Activated CD8-positive, alpha-beta T cell treated with anti-CD3 and anti-CD28 coated beads for 36 hours (primary cell): ENCODE measurements around the gene SRSF12. TPM values are rescaled to one million over a fixed set of nuclear protein-coding genes. Genes with fewer than 3 reads are reported as not detected.
"Not testable (repeated sequence)": the region's sequence is repeated elsewhere in the genome, so short reads cannot be mapped to it uniquely, and the experiment has no call there.

Source experiments
- ATAC-seq: fragments of 200-7000 bp; cut with Tn5 transposase; one replicate; pipeline ENCODE4 v1.10.0; 2021; ENCODE audit warnings: mild to moderate bottlenecking, moderate library complexity
- CTCF ChIA-PET: fragments of 350-600 bp; sonication (Branson Sonifier 250); formaldehyde crosslinking; loops from one replicate; lab custom pipeline; 2021; ENCODE audit warnings: antibody characterized with exemption; lab: Charles Lee
- POLR2A ChIA-PET: fragments of 350-600 bp; sonication (Branson Sonifier 250); formaldehyde crosslinking; loops from one replicate; lab custom pipeline; 2021; ENCODE audit warnings: antibody characterized with exemption; lab: Charles Lee
- DNase-seq: peaks from one replicate; pipeline ENCODE4 v3.0.0-alpha.2; 2020
- H3K27ac Mint-ChIP-seq: one replicate; pipeline ENCODE4 v1.8.0; 2021; ENCODE audit warnings: mild to moderate bottlenecking, mixed read lengths
- H3K27me3 Mint-ChIP-seq: one replicate; pipeline ENCODE4 v1.8.0; 2021; ENCODE audit warnings: mixed read lengths
- H3K36me3 Mint-ChIP-seq: one replicate; pipeline ENCODE4 v1.8.0; 2021; ENCODE audit warnings: low read depth, mixed read lengths
- H3K4me1 Mint-ChIP-seq: one replicate; pipeline ENCODE4 v1.8.0; 2021; ENCODE audit warnings: low read depth, mixed read lengths
- H3K4me3 Mint-ChIP-seq: one replicate; pipeline ENCODE4 v1.8.0; 2021; ENCODE audit warnings: mild to moderate bottlenecking, moderate library complexity, mixed read lengths
- H3K9me3 Mint-ChIP-seq: one replicate; pipeline ENCODE4 v1.8.0; 2021; ENCODE audit warnings: mixed read lengths
- intact Hi-C: fragments of 100-400 bp; cut with micrococcal nuclease; formaldehyde crosslinking; loops from one replicate; pipeline ENCODE4 v1.10.0; 2022
- total RNA-seq, 2 experiments: library from RNA; stranded (reverse); gene quantifications; one replicate each; pipeline ENCODE4 v1.2.3, GENCODE V29; 2021
- TF ChIP-seq, protein P1 (sequence below): fragments of 200-600 bp; IDR thresholded peaks from one replicate; pipeline ENCODE4 v1.8.0; 2022; ENCODE audit warnings: antibody characterized with exemption, mild to moderate bottlenecking

The SRSF12 gene
- total RNA-seq, 2 experiments from 2014 or later, result 0.83 to 1.1 TPM

DNA sequence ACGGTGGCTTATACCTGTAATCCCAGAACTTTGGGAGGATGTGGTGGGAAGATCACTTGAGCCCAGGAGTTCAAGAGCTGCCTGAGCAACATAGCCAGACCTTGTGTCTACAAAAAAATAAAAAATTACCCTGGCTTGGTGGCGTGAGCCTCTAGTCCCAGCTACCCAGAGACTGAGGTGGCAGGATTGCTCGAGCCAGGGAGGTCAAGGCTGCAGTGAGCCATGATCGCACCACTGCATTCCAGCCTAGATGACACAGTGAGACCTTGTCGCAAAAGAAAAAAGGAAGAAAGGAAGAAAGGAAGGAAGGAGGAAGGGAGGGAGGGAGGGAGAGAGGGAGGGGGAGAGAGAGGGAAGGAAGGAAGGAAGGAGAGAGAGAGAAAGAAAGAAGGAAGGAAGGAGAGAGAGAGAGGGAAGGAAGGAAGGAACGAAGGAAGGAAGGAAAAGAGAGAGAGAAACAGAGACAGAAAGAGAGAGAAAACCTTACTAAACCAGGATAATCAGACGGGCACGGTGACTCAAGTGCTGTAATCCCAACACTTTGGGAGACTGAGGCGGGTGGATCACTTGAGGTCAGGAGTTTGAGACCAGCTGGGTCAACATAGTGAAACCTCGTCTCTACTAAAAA lies 48.2 kb downstream of the SRSF12 start:
- Mint-ChIP-seq H3K4me1 (peaks cover 3% of the 10 kb centered on the region), H3K27me3 (peaks cover 2% of the 10 kb centered on the region), H3K27ac (no peak overlapping the region), H3K36me3 (no peaks in the 10 kb centered on the region), H3K4me3 (no peak overlapping the region), H3K9me3 (no peaks in the 10 kb centered on the region)
- DNase-seq (no peak), ATAC-seq (no peak)
- ChIA-PET POLR2A (interaction anchor here (1.2 kb wide), 1 partner anchor 15 kb away, joined by 3 read pairs; no protein-coding TSS in a partner anchor), CTCF (interaction anchor here (1.5 to 1.8 kb wide), 2 partner anchors 9 to 11 kb away, joined by 4 to 6 read pairs; partner anchors contain the start of gene PNRC1)
- intact Hi-C loops, result no loop called here
- TF ChIP-seq, protein P1, sequence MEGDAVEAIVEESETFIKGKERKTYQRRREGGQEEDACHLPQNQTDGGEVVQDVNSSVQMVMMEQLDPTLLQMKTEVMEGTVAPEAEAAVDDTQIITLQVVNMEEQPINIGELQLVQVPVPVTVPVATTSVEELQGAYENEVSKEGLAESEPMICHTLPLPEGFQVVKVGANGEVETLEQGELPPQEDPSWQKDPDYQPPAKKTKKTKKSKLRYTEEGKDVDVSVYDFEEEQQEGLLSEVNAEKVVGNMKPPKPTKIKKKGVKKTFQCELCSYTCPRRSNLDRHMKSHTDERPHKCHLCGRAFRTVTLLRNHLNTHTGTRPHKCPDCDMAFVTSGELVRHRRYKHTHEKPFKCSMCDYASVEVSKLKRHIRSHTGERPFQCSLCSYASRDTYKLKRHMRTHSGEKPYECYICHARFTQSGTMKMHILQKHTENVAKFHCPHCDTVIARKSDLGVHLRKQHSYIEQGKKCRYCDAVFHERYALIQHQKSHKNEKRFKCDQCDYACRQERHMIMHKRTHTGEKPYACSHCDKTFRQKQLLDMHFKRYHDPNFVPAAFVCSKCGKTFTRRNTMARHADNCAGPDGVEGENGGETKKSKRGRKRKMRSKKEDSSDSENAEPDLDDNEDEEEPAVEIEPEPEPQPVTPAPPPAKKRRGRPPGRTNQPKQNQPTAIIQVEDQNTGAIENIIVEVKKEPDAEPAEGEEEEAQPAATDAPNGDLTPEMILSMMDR, result no peak

DNA sequence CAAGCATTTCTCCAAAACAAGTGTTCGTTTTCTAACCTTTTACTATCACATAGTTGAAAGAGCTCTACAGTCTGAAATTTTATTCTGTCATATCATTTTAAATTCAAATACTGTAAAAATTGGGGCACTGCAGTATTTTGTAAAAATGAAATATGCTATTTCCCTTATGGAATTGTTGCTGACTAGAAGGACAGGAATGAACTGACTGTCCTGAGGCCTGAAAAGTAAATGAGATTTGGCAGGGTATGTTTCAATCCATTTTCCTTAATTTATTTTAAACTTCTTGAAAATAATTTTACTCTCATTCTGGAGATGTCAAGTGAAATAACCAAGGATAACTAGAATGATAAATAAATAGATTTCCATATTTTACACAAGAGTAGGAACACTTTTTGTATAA lies 49.2 kb downstream of the SRSF12 start:
- ATAC-seq, result no peak

DNA sequence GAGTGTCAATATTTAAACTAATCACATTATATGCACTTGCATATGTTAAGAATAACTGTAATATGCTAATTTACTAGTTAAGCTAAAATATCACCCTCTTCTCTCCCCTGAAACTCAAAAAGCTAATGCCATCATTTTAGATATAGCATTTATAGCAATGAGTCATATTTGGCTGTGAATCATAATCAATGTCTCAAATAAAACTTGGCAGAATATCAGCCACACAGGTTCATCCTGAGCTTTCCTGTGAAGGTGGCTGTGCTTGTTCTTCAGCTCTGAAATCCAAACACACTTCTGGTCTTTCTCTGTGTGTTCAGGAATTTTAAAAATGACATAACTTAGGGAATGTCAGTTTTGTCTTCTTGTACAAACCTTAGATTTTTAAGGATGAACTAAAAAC lies 50.1 kb downstream of the SRSF12 start:
- POLR2A ChIA-PET, result interaction anchor here (0.9 to 2.0 kb wide), 2 partner anchors 12 to 168 kb away, joined by 3 to 9 read pairs; partner anchors contain the start of gene PNRC1
- CTCF ChIA-PET, result interaction anchor here (2.3 kb wide), 1 partner anchor 11 kb away, joined by 11 read pairs; the partner anchor contains the start of gene PNRC1

More for the DNA sequence above, 49.2 kb downstream of the SRSF12 start:
- CTCF ChIA-PET, result interaction anchor here (0.8 to 1.8 kb wide), 2 partner anchors 10 to 87 kb away, joined by 3 to 6 read pairs; no protein-coding TSS in a partner anchor
- POLR2A ChIA-PET, result no interaction called here
- Mint-ChIP-seq H3K4me3 (no peak overlapping the region), H3K27me3 (peaks cover 2% of the 10 kb centered on the region), H3K9me3 (no peaks in the 10 kb centered on the region), H3K27ac (no peak overlapping the region), H3K4me1 (peaks cover 3% of the 10 kb centered on the region), H3K36me3 (no peaks in the 10 kb centered on the region)
- intact Hi-C loops, result no loop called here
- TF ChIP-seq, protein P1, result no peak
- no peak for DNase-seq

DNA sequence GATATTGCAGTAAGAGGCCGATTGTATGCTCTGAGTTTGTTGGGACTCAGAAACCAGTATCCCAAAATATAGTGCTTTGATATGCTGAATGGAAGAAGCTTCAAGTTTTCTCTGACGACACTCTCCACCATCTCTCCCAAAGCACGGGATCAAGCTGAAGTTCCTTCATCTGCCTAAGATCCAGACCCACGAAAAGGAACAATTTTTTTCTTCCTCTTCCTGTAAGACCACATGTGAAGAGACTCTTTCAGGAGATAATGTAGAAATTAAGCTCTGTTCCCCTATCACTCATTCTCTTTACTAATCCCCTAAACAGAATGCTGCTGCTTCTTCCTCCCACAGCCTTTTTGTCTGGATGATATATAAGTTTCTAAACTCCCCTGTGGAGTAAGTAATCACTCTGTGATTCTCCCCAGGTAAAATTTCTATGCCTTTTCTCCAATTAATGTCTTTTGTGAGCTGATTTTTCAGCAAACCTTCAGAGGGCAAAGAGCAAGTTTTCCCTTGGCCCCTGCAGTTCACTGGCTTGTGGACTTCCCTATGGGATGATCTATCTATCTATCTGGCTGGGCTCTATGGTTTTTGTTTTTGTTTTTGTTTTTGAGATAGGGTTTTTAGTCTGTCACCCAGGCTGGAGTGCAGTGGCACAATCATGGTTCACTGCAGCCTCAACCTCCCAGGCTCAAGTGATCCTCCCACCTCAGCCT lies 50.8 kb downstream of the SRSF12 start:
- CTCF ChIA-PET, result interaction anchor here (2.3 kb wide), 1 partner anchor 12 kb away, joined by 11 read pairs; the partner anchor contains the start of gene PNRC1
- TF ChIP-seq, protein P1, result no peak
- Mint-ChIP-seq H3K9me3 (no peaks in the 10 kb centered on the region), H3K27me3 (peaks cover 2% of the 10 kb centered on the region), H3K36me3 (no peaks in the 10 kb centered on the region), H3K4me3 (no peak overlapping the region), H3K27ac (no peak overlapping the region), H3K4me1 (no peaks in the 10 kb centered on the region)
- ATAC-seq, result no peak
- intact Hi-C loops, result no loop called here
- DNase-seq, result no peak
- POLR2A ChIA-PET, result interaction anchor here (0.9 to 2.0 kb wide), 2 partner anchors 13 to 169 kb away, joined by 3 to 9 read pairs; partner anchors contain the start of gene PNRC1

More for the DNA sequence above, 50.1 kb downstream of the SRSF12 start:
- no peak for DNase-seq
- intact Hi-C loops, result no loop called here
- peak; percentile 24 for ATAC-seq
- no peak overlapping the region for H3K4me3 Mint-ChIP-seq
- peaks cover 2% of the 10 kb centered on the region for H3K27me3 Mint-ChIP-seq
- no peaks in the 10 kb centered on the region for H3K36me3 Mint-ChIP-seq
- TF ChIP-seq, protein P1, result no peak
- no peaks in the 10 kb centered on the region for H3K9me3 Mint-ChIP-seq
- H3K27ac Mint-ChIP-seq, result no peak overlapping the region
- peaks cover 3% of the 10 kb centered on the region for H3K4me1 Mint-ChIP-seq

DNA sequence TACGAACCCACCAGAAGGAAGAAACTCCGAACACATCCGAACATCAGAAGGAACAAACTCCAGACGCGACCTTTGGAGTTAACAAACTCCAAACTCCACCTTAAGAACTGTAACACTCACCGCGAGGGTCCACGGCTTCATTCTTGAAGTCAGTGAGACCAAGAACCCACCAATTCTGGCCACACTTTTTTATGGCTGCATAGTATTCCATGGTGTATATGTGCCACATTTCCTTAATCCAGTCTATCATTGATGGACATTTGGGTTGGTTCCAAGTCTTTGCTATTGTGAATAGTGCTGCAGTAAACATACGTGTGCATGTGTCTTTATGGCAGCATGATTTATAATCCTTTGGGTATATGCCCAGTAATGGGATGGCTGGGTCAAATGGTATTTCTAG lies 51.8 kb downstream of the SRSF12 start:
- POLR2A ChIA-PET, result interaction anchor here (2.0 kb wide), 1 partner anchor 14 kb away, joined by 9 read pairs; the partner anchor contains the start of gene PNRC1
- H3K4me3 Mint-ChIP-seq, DNase-seq, ATAC-seq, intact Hi-C loops, H3K4me1 Mint-ChIP-seq, H3K27ac Mint-ChIP-seq, H3K9me3 Mint-ChIP-seq, H3K36me3 Mint-ChIP-seq, H3K27me3 Mint-ChIP-seq: not testable (repeated sequence)
- CTCF ChIA-PET, result interaction anchor here (2.3 kb wide), 1 partner anchor 13 kb away, joined by 11 read pairs; the partner anchor contains the start of gene PNRC1

DNA sequence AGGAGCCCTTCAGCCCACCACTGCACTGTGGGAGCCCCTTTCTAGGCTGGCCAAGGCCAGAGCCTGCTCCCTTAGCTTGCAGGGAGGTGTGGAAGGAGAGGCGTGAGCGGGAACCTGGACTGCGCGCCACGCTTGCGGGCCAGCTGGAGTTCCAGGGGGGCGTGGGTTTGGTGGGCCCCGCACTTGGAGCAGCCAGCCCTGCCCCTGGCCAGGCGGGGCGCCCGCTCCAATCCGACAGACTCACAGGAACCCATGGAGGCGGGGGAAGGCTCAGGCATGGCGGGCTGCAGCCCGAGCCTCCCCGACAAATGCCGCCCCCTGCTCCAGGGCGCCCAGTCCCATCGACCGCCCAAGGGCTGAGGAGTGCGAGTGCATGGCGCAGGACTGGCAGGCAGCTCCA lies 52.9 kb downstream of the SRSF12 start:
- H3K4me3 Mint-ChIP-seq, ATAC-seq, intact Hi-C loops, H3K9me3 Mint-ChIP-seq, DNase-seq, H3K36me3 Mint-ChIP-seq, H3K27ac Mint-ChIP-seq, H3K27me3 Mint-ChIP-seq, H3K4me1 Mint-ChIP-seq, CTCF ChIA-PET: not testable (repeated sequence)
- POLR2A ChIA-PET, result interaction anchor here (0.7 to 0.9 kb wide), 2 partner anchors 12 to 14 kb away, joined by 3 to 4 read pairs; no protein-coding TSS in a partner anchor
